IPS-18c (cell line): ENCODE results near the gene SPATA22.
"Not testable (repeated sequence)": the region's sequence is repeated elsewhere in the genome, so short reads cannot be mapped to it uniquely, and the experiment has no call there.

Source experiments
- H3K4me3 ChIP-seq: 2 replicates; pipeline ENCODE4 v1.7.0; 2013; ENCODE audit warnings: low read depth, mild to moderate bottlenecking, low read length, moderate library complexity; ENCODE audit not compliant: insufficient read depth
- H3K9me3 ChIP-seq: one replicate; pipeline ENCODE4 v1.6.1; 2013; ENCODE audit warnings: mild to moderate bottlenecking, low read length, moderate library complexity; ENCODE audit not compliant: control insufficient read depth, insufficient read depth

SPATA22 gene

DNA sequence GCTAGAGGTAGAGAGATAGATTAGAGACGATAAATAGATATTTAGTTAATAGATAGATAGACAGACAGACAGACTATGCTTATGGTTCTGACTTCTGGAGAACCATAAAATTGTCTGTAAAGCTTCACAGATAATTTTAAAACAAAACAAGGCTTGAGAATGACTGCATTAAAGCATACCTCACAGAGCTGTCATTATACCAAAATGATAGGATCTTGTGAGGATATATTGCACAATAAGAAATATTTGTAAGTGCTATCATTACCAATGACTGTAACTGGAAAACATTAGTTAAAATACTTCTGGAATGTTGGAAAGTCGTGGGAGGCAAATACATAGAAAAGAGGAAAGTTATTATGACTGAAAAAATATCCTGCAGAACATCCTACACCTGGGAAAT is 69.8 kb downstream of the SPATA22 start:
- Histone ChIP-seq H3K4me3 (no peak overlapping the region), H3K9me3 (peaks cover 2% of the 10 kb centered on the region)

DNA sequence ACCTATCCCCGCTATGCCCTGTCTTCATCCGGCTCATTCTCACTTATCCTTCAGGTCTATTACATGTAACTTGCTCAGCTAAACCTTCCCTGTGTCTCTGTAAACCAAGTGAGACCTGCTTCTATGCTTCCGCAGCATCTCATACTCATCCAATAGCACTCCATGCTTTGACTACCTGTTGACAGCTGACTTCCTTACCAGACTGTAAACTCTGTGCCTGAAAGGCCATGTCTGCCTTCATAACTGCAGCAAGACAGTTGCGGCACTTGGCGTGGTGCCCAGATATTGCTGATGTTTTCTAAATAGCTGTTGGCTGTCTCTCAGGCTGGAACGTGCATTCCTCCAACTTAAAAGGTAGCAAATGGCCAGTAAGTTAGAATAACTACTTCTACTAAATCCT is 71.6 kb downstream of the SPATA22 start:
- peaks cover 2% of the 10 kb centered on the region for H3K9me3 ChIP-seq

DNA sequence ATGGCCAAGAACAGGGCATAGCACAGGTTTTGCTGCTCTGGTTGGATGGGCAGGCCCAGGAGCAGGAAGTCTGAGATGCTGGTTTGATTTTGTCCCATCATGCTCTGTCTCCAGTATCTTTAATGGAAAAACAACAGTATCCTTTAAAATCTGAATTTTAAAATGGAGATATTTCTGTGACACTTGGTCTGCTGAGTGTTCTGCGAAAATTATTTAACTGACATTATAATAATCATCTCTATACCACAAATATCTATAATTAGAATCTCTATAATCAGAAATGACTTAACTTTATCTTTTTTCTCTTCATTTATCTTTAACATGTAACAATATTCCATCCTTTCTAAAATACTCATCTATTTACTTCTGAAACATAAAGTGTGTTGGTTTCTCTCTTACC is 73.3 kb downstream of the SPATA22 start, which contains the start of gene OR1E1:
TSS of gene OR1E1 (minus strand) at position 101 of the 400 bp plus-strand sequence. CDS start at position 101, 0 bp downstream.
- Histone ChIP-seq H3K4me3 (no peak within 1 kb of the TSS), H3K9me3 (peaks cover under 1% of the 10 kb centered on the region)

More for the DNA sequence above, 71.6 kb downstream of the SPATA22 start:
- no peak overlapping the region for H3K4me3 ChIP-seq

DNA sequence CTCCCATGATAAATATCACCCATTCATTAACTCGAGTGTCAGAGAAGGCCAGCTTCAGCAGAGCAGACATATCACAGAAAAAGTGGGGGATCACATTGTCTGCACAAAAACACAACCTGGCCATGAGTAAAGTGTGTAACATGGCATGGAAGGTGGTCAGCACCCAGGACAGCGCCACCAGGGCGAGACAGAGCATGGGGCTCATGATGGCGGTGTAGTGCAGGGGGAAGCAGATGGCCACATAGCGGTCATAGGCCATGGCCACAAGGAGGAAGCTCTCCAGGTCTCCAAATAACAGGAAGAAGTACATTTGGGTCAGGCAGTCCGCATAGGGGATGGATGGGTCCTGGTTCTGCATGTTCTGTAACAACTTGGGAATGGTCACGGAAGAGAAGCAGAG is 73.8 kb downstream of the SPATA22 start:
- H3K9me3 ChIP-seq, H3K4me3 ChIP-seq: not testable (repeated sequence)
